ACC112 (cell line): Measurements from ENCODE around the gene SCAF1.

Experiments used
- H2AFZ ChIP-seq: fragments of 200-600 bp; sonication (generic); one replicate; pipeline ENCODE4 v1.6.0; 2017; ENCODE audit warnings: antibody characterized with exemption, low read length; ENCODE audit not compliant: unreplicated experiment
- H3K27ac ChIP-seq: fragments of 200-600 bp; sonication (generic); 2 replicates; pipeline ENCODE4 v1.5.1; 2014; ENCODE audit warnings: low read depth, mild to moderate bottlenecking, antibody characterized with exemption, low read length, moderate library complexity
- H3K27me3 ChIP-seq: fragments of 200-600 bp; sonication (generic); 2 replicates; pipeline ENCODE4 v1.6.1; 2014; ENCODE audit warnings: mild to moderate bottlenecking, antibody characterized with exemption, low read length, moderate library complexity, mixed read lengths; ENCODE audit not compliant: insufficient read depth
- H3K36me3 ChIP-seq: fragments of 200-600 bp; sonication (generic); 2 replicates; pipeline ENCODE4 v1.6.1; 2016; ENCODE audit warnings: mild to moderate bottlenecking, antibody characterized with exemption, low read length, moderate library complexity, mixed read lengths; ENCODE audit not compliant: insufficient read depth
- H3K4me1 ChIP-seq: fragments of 200-600 bp; sonication (generic); one replicate; pipeline ENCODE4 v1.6.1; 2016; ENCODE audit warnings: low read length, mixed read lengths; ENCODE audit not compliant: insufficient read depth, unreplicated experiment, control insufficient read depth
- H3K4me3 ChIP-seq: fragments of 200-600 bp; sonication (generic); 2 replicates; pipeline ENCODE4 v1.5.1; 2014; ENCODE audit warnings: mild to moderate bottlenecking, low read depth, low read length
- H3K79me2 ChIP-seq: fragments of 200-600 bp; sonication (generic); one replicate; pipeline ENCODE4 v1.6.0; 2016; ENCODE audit warnings: low read length; ENCODE audit not compliant: control insufficient read depth, unreplicated experiment, insufficient read depth

SCAF1 gene

GRCh38 chr19:49658139-49658517 is 16.1 kb downstream of the SCAF1 start:
- H3K4me1 ChIP-seq: no peaks in the 10 kb centered on the region
- H3K27ac ChIP-seq: no peak overlapping the region
- no peaks in the 10 kb centered on the region for H3K79me2 ChIP-seq
- H3K27me3 ChIP-seq: no peaks in the 10 kb centered on the region
- no peak overlapping the region for H3K4me3 ChIP-seq
- no peak overlapping the region for H2AFZ ChIP-seq
- H3K36me3 ChIP-seq: 0 out of 2 replicates have a peak, but pooled peaks cover 3% of the 10 kb centered on the region

- H3K27ac ChIP-seq: no peak overlapping the region
- H3K4me1 ChIP-seq: no peaks in the 10 kb centered on the region
- H3K27me3 ChIP-seq: no peaks in the 10 kb centered on the region
- H3K4me3 ChIP-seq: no peak overlapping the region
- no peak overlapping the region for H2AFZ ChIP-seq
- no peaks in the 10 kb centered on the region for H3K79me2 ChIP-seq
- 0 out of 2 replicates have a peak, but pooled peaks cover 3% of the 10 kb centered on the region for H3K36me3 ChIP-seq
Measured at GRCh38 chr19:49658566-49659442, 16.8 kb downstream of the SCAF1 start.

GRCh38 chr19:49660338-49660961 is 18.4 kb downstream of the SCAF1 start:
- H3K4me1 ChIP-seq: no peaks in the 10 kb centered on the region
- H3K27ac ChIP-seq: no peak overlapping the region
- H3K4me3 ChIP-seq: no peak overlapping the region
- 0 out of 2 replicates have a peak, but pooled peaks cover 3% of the 10 kb centered on the region for H3K36me3 ChIP-seq
- H3K79me2 ChIP-seq: peaks cover 6% of the 10 kb centered on the region
- no peaks in the 10 kb centered on the region for H3K27me3 ChIP-seq
- H2AFZ ChIP-seq: no peak overlapping the region

- H2AFZ ChIP-seq: no peak overlapping the region
- no peak overlapping the region for H3K4me3 ChIP-seq
- peaks cover 13% of the 10 kb centered on the region for H3K79me2 ChIP-seq
- H3K36me3 ChIP-seq: 0 out of 2 replicates have a peak, but pooled peaks cover 3% of the 10 kb centered on the region
- peaks cover 4% of the 10 kb centered on the region for H3K4me1 ChIP-seq
- no peaks in the 10 kb centered on the region for H3K27me3 ChIP-seq
- no peak overlapping the region for H3K27ac ChIP-seq
Measured at GRCh38 chr19:49662011-49662410, 20.0 kb downstream of the SCAF1 start.

GRCh38 chr19:49663224-49663623 is 21.2 kb downstream of the SCAF1 start:
- Histone ChIP-seq H3K79me2 (peaks cover 16% of the 10 kb centered on the region), H3K27me3 (no peaks in the 10 kb centered on the region), H3K36me3 (0 out of 2 replicates have a peak, but pooled peaks cover 3% of the 10 kb centered on the region), H3K4me3 (no peak overlapping the region), H3K4me1 (peaks cover 4% of the 10 kb centered on the region), H2AFZ (no peak overlapping the region), H3K27ac (no peak overlapping the region)

- Histone ChIP-seq H2AFZ (no peak overlapping the region), H3K4me3 (peak overlapping the region; percentile 90), H3K36me3 (0 out of 2 replicates have a peak, but pooled peaks cover 3% of the 10 kb centered on the region), H3K79me2 (peaks cover 16% of the 10 kb centered on the region), H3K4me1 (peaks cover 4% of the 10 kb centered on the region), H3K27me3 (no peaks in the 10 kb centered on the region), H3K27ac (peak overlapping the region; percentile 45)
Measured at GRCh38 chr19:49664171-49665035, 22.4 kb downstream of the SCAF1 start.

- Histone ChIP-seq H3K4me3 (peak overlapping the region; percentile 90), H3K79me2 (peaks cover 16% of the 10 kb centered on the region)
Measured at GRCh38 chr19:49665036-49665350, 23.0 kb downstream of the SCAF1 start.

GRCh38 chr19:49665351-49666119 is 23.5 kb downstream of the SCAF1 start, which contains the start of the genes BCL2L12 and IRF3:
BCL2L12 (plus strand) TSS chr19:49665933; CDS start chr19:49666693, 760 bp downstream.
IRF3 (minus strand) TSS chr19:49665857; CDS start chr19:49664838, 1,019 bp downstream.
- Histone ChIP-seq H3K27ac (peak within 1 kb of the TSS; percentile 45), H3K79me2 (peaks cover 16% of the 10 kb centered on the region), H3K4me3 (peak within 1 kb of the TSS; percentile 90), H3K36me3 (0 out of 2 replicates have a peak, but pooled peaks cover 3% of the 10 kb centered on the region), H2AFZ (no peak within 1 kb of the TSS), H3K4me1 (peaks cover 4% of the 10 kb centered on the region), H3K27me3 (no peaks in the 10 kb centered on the region)

More at GRCh38 chr19:49665036-49665350, 23.0 kb downstream of the SCAF1 start:
- H3K27me3 ChIP-seq: no peaks in the 10 kb centered on the region
- H3K4me1 ChIP-seq: peaks cover 4% of the 10 kb centered on the region
- peak overlapping the region; percentile 45 for H3K27ac ChIP-seq
- no peak overlapping the region for H2AFZ ChIP-seq
- 0 out of 2 replicates have a peak, but pooled peaks cover 3% of the 10 kb centered on the region for H3K36me3 ChIP-seq

GRCh38 chr19:49666120-49666444 is 24.1 kb downstream of the SCAF1 start:
- Histone ChIP-seq H3K4me1 (peaks cover 4% of the 10 kb centered on the region), H3K27ac (no peak overlapping the region), H3K27me3 (no peaks in the 10 kb centered on the region), H3K4me3 (peak overlapping the region; percentile 90), H3K36me3 (0 out of 2 replicates have a peak, but pooled peaks cover 2% of the 10 kb centered on the region), H3K79me2 (peaks cover 16% of the 10 kb centered on the region), H2AFZ (no peak overlapping the region)
